Kidney (tissue), 14 donors: Measurements from ENCODE around the gene SLC9A3. TPM values are rescaled to one million over a fixed set of nuclear protein-coding genes. Genes with fewer than 3 reads are reported as not detected.

Experiments used
- DNase-seq, 5 donors: peaks; one replicate each; pipeline ENCODE4 v3.0.0-alpha.2; 2013 to 2020
- FAIRE-seq: peaks from 2 replicates; lab custom pipeline; 2012; peaks lifted over from hg19 to GRCh38; lab: Jason Lieb, UNC
- H3K27ac ChIP-seq, 2 donors: one replicate each; pipeline ENCODE4 v1.7.0; 2013; ENCODE audit warnings: low read depth in 2 of 2, low read length in 2 of 2, inconsistent platforms in 1 of 2
- H3K27me3 ChIP-seq: one replicate; pipeline ENCODE4 v1.7.1; 2013; ENCODE audit warnings: low read length, inconsistent platforms; ENCODE audit not compliant: control insufficient read depth, insufficient read depth
- H3K36me3 ChIP-seq, 3 donors: one replicate each; pipeline versions ENCODE4 v1.7.0 to v1.7.1; 2013; ENCODE audit warnings: low read length in 3 of 3, control low read depth in 1 of 3, inconsistent platforms in 1 of 3; ENCODE audit not compliant: insufficient read depth in 3 of 3, control insufficient read depth in 2 of 3
- H3K4me1 ChIP-seq, 3 donors: one replicate each; pipeline versions ENCODE4 v1.7.0 to v1.7.1; 2013; ENCODE audit warnings: low read length in 3 of 3, inconsistent platforms in 1 of 3, low read depth in 1 of 3; ENCODE audit not compliant: control insufficient read depth in 2 of 3, insufficient read depth in 2 of 3
- H3K4me3 ChIP-seq, 3 donors: one replicate each; pipeline versions ENCODE4 v1.7.0 to v1.8.1; 2013; ENCODE audit warnings: low read length in 3 of 3, control low read depth in 1 of 3, inconsistent platforms in 1 of 3
- H3K9ac ChIP-seq, 3 donors: one replicate each; pipeline versions ENCODE4 v1.7.0 to v1.7.1; 2013; ENCODE audit warnings: low read length in 3 of 3, control low read depth in 1 of 3, inconsistent platforms in 1 of 3
- H3K9me3 ChIP-seq, 3 donors: one replicate each; pipeline versions ENCODE4 v1.7.0 to v1.7.1; 2013; ENCODE audit warnings: low read length in 3 of 3, control low read depth in 1 of 3, inconsistent platforms in 1 of 3; ENCODE audit not compliant: control insufficient read depth in 2 of 3, insufficient read depth in 1 of 3
- intact Hi-C: fragments of 100-400 bp; cut with DNase I; formaldehyde crosslinking; loops from one replicate; pipeline ENCODE4 v1.11.1; 2022
- polyA plus RNA-seq: library from polyadenylated mRNA; stranded (reverse); fragments of 350-450 nt; fragmentation: Illumina TruSeq; extraction: RNeasy Lipid Tissue Mini Kit (QIAGEN cat#74804); gene quantifications from one replicate; pipeline ENCODE4 v1.2.3, GENCODE V29; 2014; ENCODE audit warnings: low read depth, low replicate concordance; ENCODE audit not compliant: insufficient read depth
- total RNA-seq: library from RNA; stranded (reverse); fragmentation: NEBNext Ultra II Directional; extraction: Animal tissue kit (Norgen Biotek cat#: 25700); gene quantifications from one replicate; pipeline ENCODE4 v1.2.1, GENCODE V29; 2021
- TF ChIP-seq, protein P1 (sequence below): IDR thresholded peaks from 3 replicates; pipeline ENCODE4 v1.5.1; 2012; ENCODE audit warnings: mild to moderate bottlenecking, moderate library complexity, borderline replicate concordance; ENCODE audit not compliant: insufficient read depth; ENCODE audit errors: extremely low read depth
- donor health status: control.
- donor health status: control.
- donor health status: control.
- donor health status: control.
- donor health status: control.
- donor health status: DM: yes; HTN: yes; CAD: no.
- donor health status: Normal renal cell carcinoma (clear cell type).

Gene SLC9A3
- total and polyA plus RNA-seq, 2 donors from 2014 or later: 10.5 to 36.9 TPM

DNA sequence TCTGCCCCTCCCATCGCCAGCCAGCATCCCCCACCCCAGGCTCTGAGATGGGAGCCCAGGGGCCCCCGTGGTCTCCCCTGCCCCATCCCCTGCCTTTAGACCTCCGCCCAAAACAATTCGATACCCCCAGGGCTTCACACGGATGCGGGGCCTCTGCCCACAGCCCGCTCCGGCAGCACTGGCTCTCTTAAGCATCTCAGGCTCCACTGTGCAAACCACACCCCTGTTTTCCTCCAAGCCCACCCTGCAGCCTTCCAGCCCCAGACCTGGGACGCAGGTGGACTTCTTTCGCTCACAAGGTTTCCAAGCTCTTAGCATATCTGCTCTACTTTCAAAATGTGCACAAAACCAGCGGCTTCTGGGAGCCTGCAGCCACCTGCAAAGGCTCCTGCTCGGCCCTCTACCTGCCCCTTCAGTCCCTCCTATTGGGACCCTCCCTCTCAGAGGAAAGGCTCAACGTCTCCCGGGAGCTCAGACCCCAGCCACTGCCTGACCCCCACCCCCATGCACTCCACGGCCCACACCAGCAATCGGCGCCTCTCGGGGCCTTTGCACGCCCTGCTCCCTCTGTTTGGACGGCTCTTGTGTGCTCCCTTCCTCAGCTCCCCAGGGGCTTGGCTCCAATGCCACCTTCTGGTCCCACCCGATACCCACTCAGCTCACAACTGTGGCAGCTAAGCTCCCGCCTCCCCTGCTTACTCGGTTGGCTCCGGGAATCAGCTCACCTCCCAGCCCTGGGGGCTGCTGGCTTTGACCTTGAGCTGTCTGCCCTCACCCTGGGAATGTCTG lies 918 bp upstream of the SLC9A3 start:
- Histone ChIP-seq H3K4me1 (peaks cover 0 to 4% (median 0%) of the 10 kb centered on the region in 3 donors), H3K9me3 (no peaks in the 10 kb centered on the region), H3K27me3 (peaks cover 25% of the 10 kb centered on the region), H3K27ac (no peak overlapping the region), H3K9ac (no peak overlapping the region), H3K4me3 (no peak overlapping the region), H3K36me3 (no peaks in the 10 kb centered on the region)
- DNase-seq (peak in 2 of 5 donors; percentile 38 to 43), FAIRE-seq (no peak)
- TF ChIP-seq, protein P1, sequence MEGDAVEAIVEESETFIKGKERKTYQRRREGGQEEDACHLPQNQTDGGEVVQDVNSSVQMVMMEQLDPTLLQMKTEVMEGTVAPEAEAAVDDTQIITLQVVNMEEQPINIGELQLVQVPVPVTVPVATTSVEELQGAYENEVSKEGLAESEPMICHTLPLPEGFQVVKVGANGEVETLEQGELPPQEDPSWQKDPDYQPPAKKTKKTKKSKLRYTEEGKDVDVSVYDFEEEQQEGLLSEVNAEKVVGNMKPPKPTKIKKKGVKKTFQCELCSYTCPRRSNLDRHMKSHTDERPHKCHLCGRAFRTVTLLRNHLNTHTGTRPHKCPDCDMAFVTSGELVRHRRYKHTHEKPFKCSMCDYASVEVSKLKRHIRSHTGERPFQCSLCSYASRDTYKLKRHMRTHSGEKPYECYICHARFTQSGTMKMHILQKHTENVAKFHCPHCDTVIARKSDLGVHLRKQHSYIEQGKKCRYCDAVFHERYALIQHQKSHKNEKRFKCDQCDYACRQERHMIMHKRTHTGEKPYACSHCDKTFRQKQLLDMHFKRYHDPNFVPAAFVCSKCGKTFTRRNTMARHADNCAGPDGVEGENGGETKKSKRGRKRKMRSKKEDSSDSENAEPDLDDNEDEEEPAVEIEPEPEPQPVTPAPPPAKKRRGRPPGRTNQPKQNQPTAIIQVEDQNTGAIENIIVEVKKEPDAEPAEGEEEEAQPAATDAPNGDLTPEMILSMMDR: no peak
- intact Hi-C loops: no loop called here

DNA sequence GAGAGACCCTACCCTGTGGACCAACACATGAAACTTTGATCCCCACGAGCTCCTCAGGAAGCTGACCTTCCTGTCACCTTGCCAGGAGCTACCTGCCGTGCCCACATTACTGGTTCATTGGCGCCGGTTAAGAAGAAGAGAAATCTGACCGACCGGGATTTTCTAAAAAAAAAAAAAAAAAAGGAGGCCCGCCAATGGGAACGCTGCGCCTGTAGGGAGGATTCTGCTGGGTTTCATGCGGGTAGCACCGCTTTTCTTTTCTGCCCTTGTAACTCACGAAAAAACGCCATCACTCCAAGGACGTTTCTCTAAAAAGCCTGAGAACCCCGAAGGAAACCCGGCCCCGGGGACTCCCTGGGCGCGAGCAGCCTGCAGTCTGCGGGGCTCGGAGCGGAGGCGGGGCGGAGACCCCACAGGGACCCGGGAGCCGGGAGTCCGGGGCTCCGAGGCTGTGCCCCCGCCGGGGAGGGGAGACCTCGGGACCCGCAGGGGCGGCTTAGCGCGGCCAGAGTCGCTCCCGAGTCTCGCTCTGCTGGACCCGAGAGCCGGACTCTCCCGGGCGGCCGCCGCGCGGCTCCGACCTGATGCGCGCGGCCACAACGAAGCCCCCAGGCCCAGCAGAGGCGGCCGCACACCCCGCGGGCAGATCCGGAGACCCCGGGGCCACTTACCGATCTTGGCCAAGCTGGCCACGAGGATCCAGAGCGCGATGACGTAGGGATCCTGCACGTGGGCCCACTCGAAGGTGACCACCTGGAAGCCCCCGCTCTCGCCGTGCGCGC lies 617 bp downstream of the SLC9A3 start:
- peak overlapping the region in 1 of 2 donors; percentile 57 for H3K27ac ChIP-seq
- peaks cover 12% of the 10 kb centered on the region for H3K27me3 ChIP-seq
- peak overlapping the region in 1 of 3 donors; percentile 61 for H3K9ac ChIP-seq
- H3K36me3 ChIP-seq: no peaks in the 10 kb centered on the region
- peak overlapping the region; percentile 6 to 60 (median 34) for H3K4me3 ChIP-seq
- intact Hi-C loops: no loop called here
- H3K9me3 ChIP-seq: no peaks in the 10 kb centered on the region
- peak in 3 of 5 donors; percentile 52 to 71 (median 54) for DNase-seq
- TF ChIP-seq, protein P1: no peak
- FAIRE-seq: no peak
- H3K4me1 ChIP-seq: peaks cover 0 to 4% (median 4%) of the 10 kb centered on the region in 3 donors

DNA sequence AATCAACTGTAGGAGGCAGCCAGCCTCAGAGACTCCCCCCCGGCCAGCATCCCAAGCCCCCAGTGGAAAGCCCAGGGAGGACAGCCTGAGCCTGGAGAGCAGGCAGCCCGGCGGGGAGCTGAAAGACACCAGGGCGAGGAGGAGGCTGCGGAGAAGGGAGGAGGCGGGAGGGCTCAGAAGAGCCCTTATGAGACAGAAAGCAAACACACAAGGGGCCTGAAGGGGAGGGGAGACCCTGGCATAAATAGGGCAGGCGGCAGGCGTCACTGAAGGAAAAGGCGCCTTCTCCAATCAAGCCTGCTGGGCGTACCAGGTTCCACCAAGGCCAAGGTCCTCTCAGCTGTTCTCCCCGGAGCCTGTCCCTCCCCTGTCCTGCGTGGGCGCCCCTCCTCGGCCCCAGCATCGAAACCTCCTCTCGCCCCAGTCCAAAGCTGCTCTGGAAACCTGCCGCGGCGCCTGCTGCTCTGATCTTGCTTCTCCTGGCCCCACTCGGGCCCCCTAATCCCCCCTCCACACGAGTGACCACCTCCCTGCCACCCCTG lies 1.3 kb downstream of the SLC9A3 start:
- FAIRE-seq (no peak), DNase-seq (peak in 4 of 5 donors; percentile 41 to 70 (median 47))
- no peaks in the 10 kb centered on the region for H3K36me3 ChIP-seq
- H3K4me3 ChIP-seq: peak overlapping the region; percentile 6 to 60 (median 34)
- TF ChIP-seq, protein P1: no peak
- peak overlapping the region in 1 of 3 donors; percentile 61 for H3K9ac ChIP-seq
- intact Hi-C loops: no loop called here
- peak overlapping the region in 1 of 2 donors; percentile 57 for H3K27ac ChIP-seq
- H3K9me3 ChIP-seq: no peaks in the 10 kb centered on the region
- peaks cover 0 to 4% (median 4%) of the 10 kb centered on the region in 3 donors for H3K4me1 ChIP-seq
- H3K27me3 ChIP-seq: peaks cover 12% of the 10 kb centered on the region
